Retinal pigment epithelial cell (primary cell): ENCODE measurements around the gene SYNE2.
A peak's percentile ranks its signal among the peaks of the same experiment; 100 is the strongest.

ENCODE experiments used
- DNase-seq: peaks from one replicate; pipeline ENCODE4 v3.0.0-alpha.2; 2010; ENCODE audit warnings: low read depth
- H3K4me3 ChIP-seq: 2 replicates; pipeline ENCODE4 v1.5.1; 2011; ENCODE audit warnings: mild to moderate bottlenecking, low read length, control low read depth, moderate library complexity
- TF ChIP-seq, protein P1 (sequence below): conservative IDR thresholded peaks from 2 replicates; pipeline ENCODE4 v1.5.1; 2011; ENCODE audit warnings: low read depth, low read length, control low read depth, inconsistent platforms

Gene SYNE2

GRCh38 chr14:64184103-64184729 is 331.4 kb downstream of the SYNE2 start:
- H3K4me3 ChIP-seq = no peak overlapping the region
- no peak for DNase-seq

DNA sequence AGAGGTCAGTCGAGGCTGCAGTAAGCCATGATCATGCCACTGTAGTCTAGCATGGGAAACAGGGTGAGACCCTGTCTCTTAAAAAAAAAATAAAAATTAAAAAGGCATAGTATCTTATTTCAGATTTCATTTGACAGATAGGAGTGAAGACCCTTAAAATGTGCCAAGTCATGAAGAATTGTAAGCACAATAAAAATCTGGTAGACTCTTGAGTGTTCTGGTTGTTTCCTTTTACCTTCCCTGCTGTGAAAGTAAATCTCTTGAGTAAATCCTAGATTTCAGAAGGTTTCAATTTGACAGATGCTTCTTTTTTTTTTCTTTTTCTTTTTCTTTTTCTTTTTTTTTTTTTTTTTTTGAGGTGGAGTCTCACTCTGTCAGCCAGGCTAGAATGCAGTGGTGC is 332.4 kb downstream of the SYNE2 start:
- no peak for DNase-seq
- no peak overlapping the region for H3K4me3 ChIP-seq
- TF ChIP-seq, protein P1, sequence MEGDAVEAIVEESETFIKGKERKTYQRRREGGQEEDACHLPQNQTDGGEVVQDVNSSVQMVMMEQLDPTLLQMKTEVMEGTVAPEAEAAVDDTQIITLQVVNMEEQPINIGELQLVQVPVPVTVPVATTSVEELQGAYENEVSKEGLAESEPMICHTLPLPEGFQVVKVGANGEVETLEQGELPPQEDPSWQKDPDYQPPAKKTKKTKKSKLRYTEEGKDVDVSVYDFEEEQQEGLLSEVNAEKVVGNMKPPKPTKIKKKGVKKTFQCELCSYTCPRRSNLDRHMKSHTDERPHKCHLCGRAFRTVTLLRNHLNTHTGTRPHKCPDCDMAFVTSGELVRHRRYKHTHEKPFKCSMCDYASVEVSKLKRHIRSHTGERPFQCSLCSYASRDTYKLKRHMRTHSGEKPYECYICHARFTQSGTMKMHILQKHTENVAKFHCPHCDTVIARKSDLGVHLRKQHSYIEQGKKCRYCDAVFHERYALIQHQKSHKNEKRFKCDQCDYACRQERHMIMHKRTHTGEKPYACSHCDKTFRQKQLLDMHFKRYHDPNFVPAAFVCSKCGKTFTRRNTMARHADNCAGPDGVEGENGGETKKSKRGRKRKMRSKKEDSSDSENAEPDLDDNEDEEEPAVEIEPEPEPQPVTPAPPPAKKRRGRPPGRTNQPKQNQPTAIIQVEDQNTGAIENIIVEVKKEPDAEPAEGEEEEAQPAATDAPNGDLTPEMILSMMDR = no peak

More at GRCh38 chr14:64184103-64184729, 331.4 kb downstream of the SYNE2 start:
- TF ChIP-seq, protein P1 = no peak

DNA sequence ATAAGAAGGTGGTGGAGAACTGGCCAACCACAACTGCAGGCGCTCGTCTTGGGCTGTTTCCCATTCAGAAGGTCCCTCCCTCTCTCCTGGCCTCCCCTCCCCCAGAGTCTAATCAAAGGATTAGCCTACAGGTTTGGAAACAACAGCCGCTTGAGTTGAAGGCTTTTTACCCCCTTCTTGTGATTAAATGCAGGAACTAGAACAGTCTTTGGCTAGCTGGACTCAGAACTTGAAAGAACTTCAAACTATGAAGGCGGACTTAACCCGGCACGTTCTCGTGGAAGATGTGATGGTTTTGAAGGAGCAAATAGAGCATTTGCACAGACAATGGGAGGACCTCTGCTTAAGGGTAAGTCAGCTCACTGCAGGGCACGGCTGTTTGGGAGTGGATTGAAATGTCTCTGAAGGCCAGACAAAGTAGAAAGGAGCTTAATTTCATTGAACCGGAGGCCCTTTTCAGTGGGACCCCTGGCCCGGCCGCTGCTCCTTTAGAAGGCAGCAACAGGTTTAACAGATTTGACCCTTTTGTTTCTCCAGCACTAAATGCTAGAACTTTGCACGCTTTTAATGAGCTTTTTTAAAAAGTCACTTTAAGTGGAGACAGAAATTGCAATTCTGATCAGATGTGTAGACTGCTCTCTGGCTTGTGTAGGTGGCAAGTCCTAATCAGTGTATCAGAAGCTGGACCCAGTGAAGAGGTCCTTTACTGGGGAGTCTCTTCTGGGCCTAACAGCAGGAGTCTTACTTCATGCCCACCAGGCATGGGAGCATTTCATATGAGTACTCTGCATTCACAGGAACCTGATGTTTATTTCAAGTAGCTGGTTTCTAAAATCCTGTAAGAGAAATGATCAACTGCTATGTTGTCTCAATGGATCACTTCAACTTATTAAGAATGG is 333.7 kb downstream of the SYNE2 start:
- DNase-seq = no peak
- H3K4me3 ChIP-seq = peak overlapping the region; percentile 29
- TF ChIP-seq, protein P1 = no peak

GRCh38 chr14:64187331-64187730 is 334.5 kb downstream of the SYNE2 start:
- TF ChIP-seq, protein P1 = no peak
- no peak overlapping the region for H3K4me3 ChIP-seq
- DNase-seq = no peak

- no peak for DNase-seq
- H3K4me3 ChIP-seq = no peak overlapping the region
- TF ChIP-seq, protein P1 = no peak
Measured at GRCh38 chr14:64190974-64191502, 338.2 kb downstream of the SYNE2 start.

GRCh38 chr14:64191756-64192155 is 339.0 kb downstream of the SYNE2 start:
- TF ChIP-seq, protein P1 = no peak
- no peak for DNase-seq

More at GRCh38 chr14:64191756-64192155, 339.0 kb downstream of the SYNE2 start:
- H3K4me3 ChIP-seq = no peak overlapping the region
